ENCODE results near the gene GPHN. TPM values are rescaled to one million over a fixed set of nuclear protein-coding genes. Genes with fewer than 3 reads are reported as not detected.

Gene GPHN
- total RNA-seq, 1 donor = 8.3 TPM

GRCh38 chr14:66804141-66804540, 296.2 kb downstream of the GPHN start:
- no peaks in the 10 kb centered on the region for H3K27me3 ChIP-seq (ENCODE audit: insufficient read depth, low read length)
- no peak overlapping the region for H2AFZ ChIP-seq (ENCODE audit: low read length)
- H3K27ac ChIP-seq (ENCODE audit: low read depth, low read length) = no peak overlapping the region
- no peaks in the 10 kb centered on the region for H3K79me2 ChIP-seq (ENCODE audit: insufficient read depth, low read length)
- DNase-seq (ENCODE audit: insufficient read length, low spot score, missing footprints) = no peak
- no peaks in the 10 kb centered on the region for H3K36me3 ChIP-seq (ENCODE audit: insufficient read depth, low read length)
- no peak overlapping the region for H3K4me2 ChIP-seq (ENCODE audit: insufficient read depth, low read length)
- no peaks in the 10 kb centered on the region for H3K9me3 ChIP-seq (ENCODE audit: low read depth, low read length)
- no peak overlapping the region for H3K4me3 ChIP-seq (ENCODE audit: insufficient read depth, low read length)
- no peaks in the 10 kb centered on the region for H4K20me1 ChIP-seq (ENCODE audit: insufficient read depth, low read length)
- TF ChIP-seq, protein P1, sequence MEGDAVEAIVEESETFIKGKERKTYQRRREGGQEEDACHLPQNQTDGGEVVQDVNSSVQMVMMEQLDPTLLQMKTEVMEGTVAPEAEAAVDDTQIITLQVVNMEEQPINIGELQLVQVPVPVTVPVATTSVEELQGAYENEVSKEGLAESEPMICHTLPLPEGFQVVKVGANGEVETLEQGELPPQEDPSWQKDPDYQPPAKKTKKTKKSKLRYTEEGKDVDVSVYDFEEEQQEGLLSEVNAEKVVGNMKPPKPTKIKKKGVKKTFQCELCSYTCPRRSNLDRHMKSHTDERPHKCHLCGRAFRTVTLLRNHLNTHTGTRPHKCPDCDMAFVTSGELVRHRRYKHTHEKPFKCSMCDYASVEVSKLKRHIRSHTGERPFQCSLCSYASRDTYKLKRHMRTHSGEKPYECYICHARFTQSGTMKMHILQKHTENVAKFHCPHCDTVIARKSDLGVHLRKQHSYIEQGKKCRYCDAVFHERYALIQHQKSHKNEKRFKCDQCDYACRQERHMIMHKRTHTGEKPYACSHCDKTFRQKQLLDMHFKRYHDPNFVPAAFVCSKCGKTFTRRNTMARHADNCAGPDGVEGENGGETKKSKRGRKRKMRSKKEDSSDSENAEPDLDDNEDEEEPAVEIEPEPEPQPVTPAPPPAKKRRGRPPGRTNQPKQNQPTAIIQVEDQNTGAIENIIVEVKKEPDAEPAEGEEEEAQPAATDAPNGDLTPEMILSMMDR (IDR thresholded peaks at IDR 0.05; ENCODE audit: extremely low read depth, low read depth, low read length) = no peak
- no peaks in the 10 kb centered on the region for H3K4me1 ChIP-seq (ENCODE audit: insufficient read depth, low read length)

GRCh38 chr14:66813636-66814035, 305.7 kb downstream of the GPHN start:
- Histone ChIP-seq H3K9me3 (ENCODE audit: low read depth, low read length) (no peaks in the 10 kb centered on the region), H4K20me1 (ENCODE audit: insufficient read depth, low read length) (no peaks in the 10 kb centered on the region), H3K4me3 (ENCODE audit: insufficient read depth, low read length) (no peak overlapping the region), H3K79me2 (ENCODE audit: insufficient read depth, low read length) (no peaks in the 10 kb centered on the region), H3K27ac (ENCODE audit: low read depth, low read length) (no peak overlapping the region), H3K27me3 (ENCODE audit: insufficient read depth, low read length) (no peaks in the 10 kb centered on the region), H3K4me2 (ENCODE audit: insufficient read depth, low read length) (no peak overlapping the region), H2AFZ (ENCODE audit: low read length) (no peak overlapping the region), H3K4me1 (ENCODE audit: insufficient read depth, low read length) (no peaks in the 10 kb centered on the region), H3K36me3 (ENCODE audit: insufficient read depth, low read length) (no peaks in the 10 kb centered on the region)
- TF ChIP-seq, protein P1 (IDR thresholded peaks at IDR 0.05; ENCODE audit: extremely low read depth, low read depth, low read length) = no peak
- DNase-seq (ENCODE audit: insufficient read length, low spot score, missing footprints) = no peak

GRCh38 chr14:66815687-66816086, 307.7 kb downstream of the GPHN start:
- Histone ChIP-seq H4K20me1 (ENCODE audit: insufficient read depth, low read length) (no peaks in the 10 kb centered on the region), H3K79me2 (ENCODE audit: insufficient read depth, low read length) (no peaks in the 10 kb centered on the region), H3K4me1 (ENCODE audit: insufficient read depth, low read length) (no peaks in the 10 kb centered on the region), H3K4me3 (ENCODE audit: insufficient read depth, low read length) (no peak overlapping the region), H2AFZ (ENCODE audit: low read length) (no peak overlapping the region), H3K9me3 (ENCODE audit: low read depth, low read length) (no peaks in the 10 kb centered on the region), H3K36me3 (ENCODE audit: insufficient read depth, low read length) (no peaks in the 10 kb centered on the region), H3K4me2 (ENCODE audit: insufficient read depth, low read length) (no peak overlapping the region), H3K27ac (ENCODE audit: low read depth, low read length) (no peak overlapping the region), H3K27me3 (ENCODE audit: insufficient read depth, low read length) (no peaks in the 10 kb centered on the region)
- no peak for DNase-seq (ENCODE audit: insufficient read length, low spot score, missing footprints)
- TF ChIP-seq, protein P1 (IDR thresholded peaks at IDR 0.05; ENCODE audit: extremely low read depth, low read depth, low read length) = no peak

DNA sequence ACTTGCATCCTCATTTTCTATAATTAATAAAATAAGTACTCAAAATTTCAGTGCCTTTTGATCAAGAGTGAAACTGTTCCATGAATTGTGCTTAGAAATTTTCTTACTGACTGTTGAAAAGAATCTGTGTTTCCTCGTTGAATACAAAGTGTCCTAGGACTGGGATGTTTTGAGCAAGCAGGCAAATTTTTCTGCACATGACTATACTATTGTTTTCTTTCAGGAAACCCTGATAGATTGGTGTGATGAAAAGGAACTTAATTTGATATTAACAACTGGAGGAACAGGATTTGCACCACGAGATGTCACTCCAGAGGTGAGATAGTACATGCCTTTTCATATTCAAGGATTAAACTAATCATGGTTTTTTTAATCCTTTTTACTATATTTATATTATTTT, 316.3 kb downstream of the GPHN start:
- Histone ChIP-seq H3K9me3 (ENCODE audit: low read depth, low read length) (no peaks in the 10 kb centered on the region), H3K36me3 (ENCODE audit: insufficient read depth, low read length) (no peaks in the 10 kb centered on the region), H3K27ac (ENCODE audit: low read depth, low read length) (no peak overlapping the region), H3K79me2 (ENCODE audit: insufficient read depth, low read length) (no peaks in the 10 kb centered on the region), H3K4me2 (ENCODE audit: insufficient read depth, low read length) (no peak overlapping the region), H3K4me3 (ENCODE audit: insufficient read depth, low read length) (no peak overlapping the region), H4K20me1 (ENCODE audit: insufficient read depth, low read length) (no peaks in the 10 kb centered on the region), H2AFZ (ENCODE audit: low read length) (no peak overlapping the region), H3K27me3 (ENCODE audit: insufficient read depth, low read length) (no peaks in the 10 kb centered on the region), H3K4me1 (ENCODE audit: insufficient read depth, low read length) (no peaks in the 10 kb centered on the region)
- no peak for DNase-seq (ENCODE audit: insufficient read length, low spot score, missing footprints)
- TF ChIP-seq, protein P1 (IDR thresholded peaks at IDR 0.05; ENCODE audit: extremely low read depth, low read depth, low read length) = no peak
